Left hindlimb (tissue), 1 donor: ENCODE data around the gene PITPNC1.
"Not testable (repeated sequence)": the region's sequence is repeated elsewhere in the genome, so short reads cannot be mapped to it uniquely, and the experiment has no call there.

Experiments
- DNase-seq: peaks from one replicate; pipeline ENCODE4 v3.0.0-alpha.2; 2018

Gene PITPNC1

GRCh38 chr17:67401598-67402504 is 24.8 kb downstream of the PITPNC1 start:
- DNase-seq: no peak

- no peak for DNase-seq
Measured at GRCh38 chr17:67403065-67403464, 26.0 kb downstream of the PITPNC1 start.

GRCh38 chr17:67403483-67403882 is 26.4 kb downstream of the PITPNC1 start:
- no peak for DNase-seq

GRCh38 chr17:67408455-67408830 is 31.4 kb downstream of the PITPNC1 start:
- DNase-seq: not testable (repeated sequence)

- no peak for DNase-seq
Measured at GRCh38 chr17:67411397-67411796, 34.3 kb downstream of the PITPNC1 start.

GRCh38 chr17:67412032-67412431 is 35.0 kb downstream of the PITPNC1 start:
- no peak for DNase-seq

- DNase-seq: no peak
Measured at GRCh38 chr17:67412941-67413340, 35.9 kb downstream of the PITPNC1 start.

GRCh38 chr17:67413388-67413787 is 36.3 kb downstream of the PITPNC1 start:
- DNase-seq: no peak

GRCh38 chr17:67414130-67414529 is 37.0 kb downstream of the PITPNC1 start:
- no peak for DNase-seq

GRCh38 chr17:67414559-67414958 is 37.5 kb downstream of the PITPNC1 start:
- DNase-seq: no peak

GRCh38 chr17:67415291-67415690 is 38.2 kb downstream of the PITPNC1 start:
- DNase-seq: no peak

- no peak for DNase-seq
Measured at GRCh38 chr17:67417507-67417906, 40.4 kb downstream of the PITPNC1 start.

GRCh38 chr17:67420994-67421393 is 43.9 kb downstream of the PITPNC1 start:
- no peak for DNase-seq

GRCh38 chr17:67421869-67422273 is 44.8 kb downstream of the PITPNC1 start:
- no peak for DNase-seq

- not testable (repeated sequence) for DNase-seq
Measured at GRCh38 chr17:67422296-67422695, 45.2 kb downstream of the PITPNC1 start.

- DNase-seq: no peak
Measured at GRCh38 chr17:67422897-67423296, 45.8 kb downstream of the PITPNC1 start.

- DNase-seq: no peak
Measured at GRCh38 chr17:67425571-67426160, 48.6 kb downstream of the PITPNC1 start.

GRCh38 chr17:67427424-67427823 is 50.3 kb downstream of the PITPNC1 start:
- DNase-seq: no peak

- not testable (repeated sequence) for DNase-seq
Measured at GRCh38 chr17:67430515-67430914, 53.4 kb downstream of the PITPNC1 start.

GRCh38 chr17:67431249-67432015 is 54.4 kb downstream of the PITPNC1 start:
- no peak for DNase-seq

GRCh38 chr17:67433248-67433924 is 56.3 kb downstream of the PITPNC1 start:
- no peak for DNase-seq

GRCh38 chr17:67434061-67434525 is 57.0 kb downstream of the PITPNC1 start:
- DNase-seq: no peak

GRCh38 chr17:67435122-67435521 is 58.0 kb downstream of the PITPNC1 start:
- no peak for DNase-seq
